Smooth muscle cell of the umbilical artery (primary cell): Measurements from ENCODE around the gene LAMB1. TPM values are rescaled to one million over a fixed set of nuclear protein-coding genes. Genes with fewer than 3 reads are reported as not detected.

ENCODE experiments used
- total RNA-seq: library from RNA; depleted of rRNA; stranded (reverse); fragments of >200 nt; gene quantifications from 2 replicates; pipeline ENCODE4 v1.2.3, GENCODE V29; 2014

Gene LAMB1
- total RNA-seq, result 412 and 432 TPM in 2 replicates

GRCh38 chr7:108002726-108003598, at the start of gene LAMB1:
Gene LAMB1, minus strand, starts transcription at chr7:108003161. Its CDS starts 276 bp downstream, at chr7:108002885.

GRCh38 chr7:107890962-107891635, 111.9 kb downstream of the LAMB1 start, which contains the start of gene DLD:
Gene DLD, plus strand, starts transcription at chr7:107891183. Its CDS starts 68 bp downstream, at chr7:107891251.

Other genes with a start within 250 kb of the LAMB1 start
- not detected in 2 replicates for gene SLC26A3, start 199.9 kb downstream of the LAMB1 start, total RNA-seq
- 52.0 and 119 TPM in 2 replicates for gene DLD, start 112.0 kb downstream of the LAMB1 start, total RNA-seq
- under 0.01 and 0.05 TPM in 2 replicates for gene LAMB4, start 127.2 kb upstream of the LAMB1 start, total RNA-seq